ENCODE results near the gene MMP26. TPM values are rescaled to one million over a fixed set of nuclear protein-coding genes. Genes with fewer than 3 reads are reported as not detected.

Gene MMP26
- total RNA-seq, 1 donor from 2014 or later, result not detected

Other genes with a start within 250 kb of the MMP26 start
- not detected in 2 replicates for gene OR52K1, start 222.1 kb upstream of the MMP26 start, total RNA-seq
- gene OR52M1, start 159.6 kb upstream of the MMP26 start, total RNA-seq, result not detected in 2 replicates
- not detected in 2 replicates for gene OR52I2, start 123.0 kb upstream of the MMP26 start, total RNA-seq
- gene OR52I1, start 110.7 kb upstream of the MMP26 start, total RNA-seq, result not detected in 2 replicates
- 8.7 and 11.3 TPM in 2 replicates for gene TRIM68, start 96.6 kb upstream of the MMP26 start, total RNA-seq
- gene OR51D1, start 67.3 kb upstream of the MMP26 start, total RNA-seq, result not detected in 2 replicates
- gene OR51E1, start 60.8 kb upstream of the MMP26 start, total RNA-seq, result not detected in 2 replicates
- gene OR51E2, start 6.9 kb upstream of the MMP26 start, total RNA-seq, result not detected in 2 replicates
- not detected in 2 replicates for gene OR51F1, start 65.2 kb downstream of the MMP26 start, total RNA-seq
- gene OR52R1, start 99.6 kb downstream of the MMP26 start, total RNA-seq, result not detected in 2 replicates
- gene OR51F2, start 116.5 kb downstream of the MMP26 start, total RNA-seq, result not detected in 2 replicates
- gene OR51S1, start 144.4 kb downstream of the MMP26 start, total RNA-seq, result not detected in 2 replicates
- gene OR51T1, start 177.1 kb downstream of the MMP26 start, total RNA-seq, result not detected in 2 replicates
- gene OR51A7, start 199.0 kb downstream of the MMP26 start, total RNA-seq, result not detected in 2 replicates
- not detected in 2 replicates for gene OR51G2, start 214.6 kb downstream of the MMP26 start, total RNA-seq
- not detected in 2 replicates for gene OR51G1, start 219.6 kb downstream of the MMP26 start, total RNA-seq
- not detected in 2 replicates for gene OR51A4, start 242.8 kb downstream of the MMP26 start, total RNA-seq